ENCODE measurements around the gene ZNF618.

Gene ZNF618

GRCh38 chr9:114049441-114050225, 173.5 kb downstream of the ZNF618 start:
- DNase-seq = no peak

DNA sequence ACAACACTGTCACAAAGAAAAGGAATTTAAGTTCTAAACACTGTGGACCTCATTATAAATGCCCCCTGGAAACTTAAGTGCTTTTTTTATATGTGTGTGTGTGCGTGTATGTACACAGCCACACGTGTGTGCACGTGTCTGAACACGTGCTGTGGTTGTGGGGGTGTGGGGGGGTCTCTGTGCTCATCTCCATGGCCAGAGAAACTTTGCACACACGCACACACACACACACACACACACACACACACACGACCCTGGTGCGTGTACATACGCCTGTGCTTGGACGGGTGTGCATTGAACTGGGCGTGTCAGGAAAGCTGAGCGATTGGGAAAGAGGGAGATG, 174.1 kb downstream of the ZNF618 start:
- DNase-seq = no peak

- no peak for DNase-seq
Measured at GRCh38 chr9:114050646-114051045, 174.5 kb downstream of the ZNF618 start.

DNA sequence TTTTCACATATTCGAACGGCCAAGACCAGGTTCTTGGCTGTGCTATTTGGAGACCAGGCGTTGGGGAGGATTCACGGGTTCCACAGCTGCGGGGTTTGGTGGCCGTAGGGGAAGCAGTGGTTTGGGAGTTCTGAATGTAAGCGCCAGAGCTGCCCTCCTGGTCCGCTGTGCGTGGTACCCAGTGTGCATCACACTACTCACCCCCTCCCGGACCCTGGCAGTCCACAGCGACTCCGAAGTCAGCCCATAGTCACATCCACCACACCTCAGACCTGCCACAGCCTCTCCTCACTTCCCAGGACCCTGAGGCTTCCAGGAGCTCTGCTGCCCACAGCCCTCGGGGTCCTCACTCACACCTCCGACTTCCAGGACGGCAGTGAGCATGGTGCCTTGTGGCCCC, 175.2 kb downstream of the ZNF618 start:
- no peak for DNase-seq

DNA sequence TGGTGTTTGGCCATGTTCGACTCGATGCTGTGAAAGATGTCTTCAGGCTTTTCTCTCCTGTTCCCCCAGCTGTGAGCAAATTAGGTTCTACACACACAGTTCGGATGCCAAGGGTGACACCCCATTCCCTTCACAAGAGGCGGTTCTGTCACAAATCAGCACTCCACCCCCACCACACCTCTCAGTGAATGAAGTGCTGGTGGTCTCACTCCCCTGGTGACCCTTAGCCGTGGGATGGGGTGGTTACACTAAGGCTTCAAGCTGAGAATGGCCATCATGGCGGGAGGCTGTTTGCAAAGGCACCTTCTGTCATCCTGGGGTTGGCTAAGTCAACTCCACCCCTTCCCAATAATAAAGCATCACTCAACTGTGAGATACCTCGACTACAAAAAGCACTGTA, 175.6 kb downstream of the ZNF618 start:
- no peak for DNase-seq

GRCh38 chr9:114053246-114054005, 177.3 kb downstream of the ZNF618 start:
- DNase-seq = no peak

GRCh38 chr9:114054191-114054690, 178.1 kb downstream of the ZNF618 start:
- no peak for DNase-seq

DNA sequence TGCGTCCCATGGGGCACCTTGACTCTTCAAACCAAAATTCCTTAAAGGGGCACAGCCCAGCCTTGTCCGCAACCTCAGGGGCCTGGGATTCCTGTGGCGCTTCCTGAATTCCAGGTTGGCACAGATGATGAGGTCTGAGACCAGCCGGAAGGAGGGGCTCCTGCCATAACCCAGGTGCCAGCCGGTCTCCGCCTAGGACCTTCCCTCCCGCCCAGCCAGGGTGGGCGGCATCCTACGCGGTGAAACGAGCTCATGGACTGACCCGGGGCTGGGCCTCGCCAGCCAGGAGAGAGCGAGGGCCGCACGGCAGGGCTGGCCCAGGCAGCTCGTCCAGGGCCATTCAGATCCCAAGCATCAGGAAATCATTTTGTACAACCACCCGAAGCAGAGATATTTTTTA, 179.0 kb downstream of the ZNF618 start:
- DNase-seq = no peak

GRCh38 chr9:114055894-114056293, 179.8 kb downstream of the ZNF618 start:
- DNase-seq = no peak

DNA sequence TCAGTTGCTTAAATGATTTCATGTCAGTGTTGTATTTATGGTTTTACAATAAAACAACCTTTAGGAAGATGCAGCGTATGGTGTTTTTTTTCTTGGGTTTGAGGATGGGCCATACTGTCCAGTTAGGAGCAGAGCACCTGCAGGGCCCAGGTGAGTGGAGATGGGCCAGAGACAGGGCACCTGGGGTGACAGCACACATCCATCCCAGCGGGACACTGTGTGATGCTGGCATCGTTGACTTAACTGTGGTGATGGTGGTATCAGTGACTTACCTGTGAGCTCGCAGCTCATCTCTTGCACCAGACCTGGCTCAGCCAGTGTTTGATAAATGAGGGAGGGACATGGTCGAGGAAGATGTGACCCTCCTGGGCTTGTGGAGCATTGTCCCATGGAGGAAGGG, 180.4 kb downstream of the ZNF618 start:
- DNase-seq = no peak

GRCh38 chr9:114057161-114057885, 181.2 kb downstream of the ZNF618 start:
- no peak for DNase-seq

DNA sequence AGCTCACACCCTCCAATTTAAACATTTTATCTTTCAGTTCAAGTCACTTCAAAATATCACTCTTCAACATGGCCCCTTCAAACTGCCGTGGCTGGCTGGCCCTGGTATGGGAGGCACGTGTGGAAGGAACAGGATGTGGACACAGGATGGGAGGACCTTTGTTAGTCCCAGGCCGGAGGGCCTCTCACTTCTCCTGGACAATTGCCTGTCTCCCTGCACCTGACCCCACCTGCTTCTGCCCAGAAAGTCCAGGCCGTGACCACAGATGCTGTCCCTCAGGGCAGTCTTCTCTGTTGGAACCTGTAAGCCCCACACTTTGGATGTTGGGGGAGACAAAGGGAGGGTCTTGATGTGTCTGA, 182.6 kb downstream of the ZNF618 start:
- no peak for DNase-seq

- no peak for DNase-seq
Measured at GRCh38 chr9:114059047-114059803, 183.1 kb downstream of the ZNF618 start.

GRCh38 chr9:114060070-114060469, 184.0 kb downstream of the ZNF618 start:
- no peak for DNase-seq

DNA sequence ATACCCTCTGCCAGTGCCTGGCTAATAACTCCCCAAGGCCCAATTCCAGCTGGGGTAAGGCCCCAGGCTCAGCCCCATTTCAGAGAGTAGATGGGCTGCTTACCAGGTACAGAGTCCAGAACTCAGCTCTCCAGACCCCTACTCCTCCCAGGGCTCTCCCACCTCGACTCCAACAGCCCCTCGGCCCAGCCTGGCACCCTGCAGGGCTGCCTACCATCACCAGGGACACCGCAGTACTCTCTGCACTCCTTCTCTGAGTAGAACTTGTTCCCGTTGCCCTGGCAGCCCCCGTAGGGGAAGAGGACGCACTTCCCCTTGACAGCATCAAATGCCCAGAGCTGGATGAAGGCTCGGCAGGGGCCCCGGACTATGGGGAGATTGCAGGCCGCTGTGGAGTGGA, 184.6 kb downstream of the ZNF618 start:
- no peak for DNase-seq

DNA sequence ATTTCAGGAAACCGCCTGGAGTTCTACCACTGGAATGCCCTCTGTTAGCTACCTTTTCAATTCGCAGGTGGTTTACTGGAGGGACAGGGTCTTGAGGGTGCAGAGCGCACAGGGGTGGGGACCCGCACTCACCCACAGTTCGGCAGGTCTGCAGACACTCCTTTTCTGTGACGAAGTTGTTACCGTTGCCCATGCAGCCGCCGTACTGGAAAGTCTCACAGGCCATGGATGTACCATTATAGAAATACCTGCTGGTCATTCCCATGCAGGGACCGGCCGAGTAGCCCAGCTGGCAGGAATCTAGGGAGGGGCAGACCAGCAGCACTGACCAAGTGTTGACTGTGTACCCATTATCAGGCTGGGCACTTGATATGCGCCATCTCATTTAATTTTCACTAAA, 185.2 kb downstream of the ZNF618 start:
- DNase-seq = no peak

GRCh38 chr9:114061830-114062474, 185.8 kb downstream of the ZNF618 start:
- DNase-seq = no peak

DNA sequence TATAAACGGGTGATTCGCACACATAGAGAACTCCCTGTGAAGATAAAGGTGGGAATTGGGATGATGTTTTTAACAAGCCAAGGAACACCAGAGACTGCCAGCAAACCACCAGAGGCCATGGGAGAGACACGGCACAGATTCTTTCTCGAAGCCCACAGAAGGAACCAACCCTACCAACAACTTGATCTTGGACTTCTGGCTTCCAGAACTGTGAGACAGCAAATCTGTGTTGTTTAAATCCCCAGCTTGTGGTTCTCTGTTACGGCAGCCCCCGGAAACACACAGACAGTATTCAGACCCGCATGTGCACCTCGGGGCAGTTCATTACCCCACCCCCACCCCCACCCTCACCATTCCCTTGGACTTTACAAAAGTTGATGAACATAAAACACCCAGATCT, 189.2 kb downstream of the ZNF618 start:
- DNase-seq = no peak

DNA sequence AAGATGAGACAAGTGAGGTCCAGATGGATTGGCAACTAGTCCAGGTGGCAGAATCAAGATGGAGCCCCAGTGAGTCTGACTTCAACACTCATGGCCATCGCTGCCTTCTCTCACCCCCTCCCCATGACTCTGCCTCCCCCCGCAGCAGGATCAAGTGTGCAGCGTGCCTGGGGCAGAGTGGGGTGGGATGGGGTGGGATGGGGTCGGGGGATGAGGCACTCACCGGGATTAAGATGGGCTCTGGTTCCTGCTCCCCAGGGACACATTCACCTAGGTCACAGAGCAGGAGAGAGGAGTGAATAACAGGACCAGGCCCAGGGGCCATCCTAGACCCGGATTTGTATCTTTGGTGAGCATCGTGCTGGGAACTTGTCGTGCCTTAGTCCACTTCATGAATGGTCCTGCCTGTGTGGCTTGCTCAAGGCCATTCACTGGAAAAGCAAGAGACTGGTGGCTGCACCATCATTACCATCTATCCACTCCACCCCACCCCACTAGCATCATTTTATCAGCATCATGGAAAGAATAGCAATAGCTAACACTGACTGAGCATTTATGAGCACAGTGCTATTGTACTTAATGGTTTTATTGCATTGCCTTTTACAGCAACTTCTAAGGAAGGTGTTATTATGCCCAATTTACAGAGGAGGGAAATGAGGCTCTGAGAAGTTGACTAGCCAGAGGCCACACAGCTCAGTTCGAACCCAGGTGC, 193.5 kb downstream of the ZNF618 start:
- DNase-seq = no peak

- DNase-seq = no peak
Measured at GRCh38 chr9:114070188-114071103, 194.3 kb downstream of the ZNF618 start.

Data from NCI-H1048 (cell line).